Measurements from ENCODE around the gene ZNF10. TPM values are rescaled to one million over a fixed set of nuclear protein-coding genes. Genes with fewer than 3 reads are reported as not detected.

Gene ZNF10
- polyA plus RNA-seq, 1 of the 3 experiments (the other 2 are of a cell fraction) = 4.5 TPM

DNA sequence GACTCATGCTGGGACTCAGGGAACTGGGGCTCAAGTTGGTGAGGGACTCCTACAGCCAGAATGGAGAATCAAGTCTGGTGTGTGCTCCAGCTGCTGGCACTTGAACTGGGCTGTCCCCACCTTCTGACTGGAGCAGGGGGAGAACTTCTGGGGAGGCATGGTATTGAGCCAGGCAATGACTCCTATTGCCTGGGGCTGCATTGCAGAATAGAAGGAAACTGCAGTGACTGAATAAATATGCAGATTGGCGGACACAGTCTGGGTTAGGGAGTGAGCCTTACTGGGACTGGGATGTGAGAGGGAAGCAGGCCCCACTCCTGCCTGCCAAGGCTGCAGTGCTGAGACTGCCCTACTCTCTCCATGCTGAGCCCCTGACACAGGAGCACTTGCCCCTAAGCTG is 42.1 kb downstream of the ZNF10 start:
- no peak overlapping the region for H3K4me2 ChIP-seq
- H4K20me1 ChIP-seq (ENCODE audit: insufficient read depth) = no peaks in the 10 kb centered on the region
- H3K9me3 ChIP-seq = peaks cover 10% of the 10 kb centered on the region
- H3K4me3 ChIP-seq (ENCODE audit: low read depth in 2 of 2, low read length in 1 of 2) = no peak overlapping the region
- TF ChIP-seq, protein P1, sequence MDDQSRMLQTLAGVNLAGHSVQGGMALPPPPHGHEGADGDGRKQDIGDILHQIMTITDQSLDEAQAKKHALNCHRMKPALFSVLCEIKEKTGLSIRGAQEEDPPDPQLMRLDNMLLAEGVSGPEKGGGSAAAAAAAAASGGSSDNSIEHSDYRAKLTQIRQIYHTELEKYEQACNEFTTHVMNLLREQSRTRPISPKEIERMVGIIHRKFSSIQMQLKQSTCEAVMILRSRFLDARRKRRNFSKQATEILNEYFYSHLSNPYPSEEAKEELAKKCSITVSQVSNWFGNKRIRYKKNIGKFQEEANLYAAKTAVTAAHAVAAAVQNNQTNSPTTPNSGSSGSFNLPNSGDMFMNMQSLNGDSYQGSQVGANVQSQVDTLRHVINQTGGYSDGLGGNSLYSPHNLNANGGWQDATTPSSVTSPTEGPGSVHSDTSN (IDR thresholded peaks at IDR 0.05) = no peak
- TF ChIP-seq, protein P2, sequence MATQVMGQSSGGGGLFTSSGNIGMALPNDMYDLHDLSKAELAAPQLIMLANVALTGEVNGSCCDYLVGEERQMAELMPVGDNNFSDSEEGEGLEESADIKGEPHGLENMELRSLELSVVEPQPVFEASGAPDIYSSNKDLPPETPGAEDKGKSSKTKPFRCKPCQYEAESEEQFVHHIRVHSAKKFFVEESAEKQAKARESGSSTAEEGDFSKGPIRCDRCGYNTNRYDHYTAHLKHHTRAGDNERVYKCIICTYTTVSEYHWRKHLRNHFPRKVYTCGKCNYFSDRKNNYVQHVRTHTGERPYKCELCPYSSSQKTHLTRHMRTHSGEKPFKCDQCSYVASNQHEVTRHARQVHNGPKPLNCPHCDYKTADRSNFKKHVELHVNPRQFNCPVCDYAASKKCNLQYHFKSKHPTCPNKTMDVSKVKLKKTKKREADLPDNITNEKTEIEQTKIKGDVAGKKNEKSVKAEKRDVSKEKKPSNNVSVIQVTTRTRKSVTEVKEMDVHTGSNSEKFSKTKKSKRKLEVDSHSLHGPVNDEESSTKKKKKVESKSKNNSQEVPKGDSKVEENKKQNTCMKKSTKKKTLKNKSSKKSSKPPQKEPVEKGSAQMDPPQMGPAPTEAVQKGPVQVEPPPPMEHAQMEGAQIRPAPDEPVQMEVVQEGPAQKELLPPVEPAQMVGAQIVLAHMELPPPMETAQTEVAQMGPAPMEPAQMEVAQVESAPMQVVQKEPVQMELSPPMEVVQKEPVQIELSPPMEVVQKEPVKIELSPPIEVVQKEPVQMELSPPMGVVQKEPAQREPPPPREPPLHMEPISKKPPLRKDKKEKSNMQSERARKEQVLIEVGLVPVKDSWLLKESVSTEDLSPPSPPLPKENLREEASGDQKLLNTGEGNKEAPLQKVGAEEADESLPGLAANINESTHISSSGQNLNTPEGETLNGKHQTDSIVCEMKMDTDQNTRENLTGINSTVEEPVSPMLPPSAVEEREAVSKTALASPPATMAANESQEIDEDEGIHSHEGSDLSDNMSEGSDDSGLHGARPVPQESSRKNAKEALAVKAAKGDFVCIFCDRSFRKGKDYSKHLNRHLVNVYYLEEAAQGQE (IDR thresholded peaks at IDR 0.05; ENCODE audit: low read depth, low read length) = no peak
- no peaks in the 10 kb centered on the region for H3K36me3 ChIP-seq (replicated peaks in 1 of 2; ENCODE audit: control insufficient read depth in 1 of 2, insufficient read depth in 2 of 2, low read length in 1 of 2)
- no peaks in the 10 kb centered on the region for H3K27me3 ChIP-seq (ENCODE audit: insufficient read depth)
- CTCF ChIA-PET = interaction anchor here (1.2 kb wide), 1 partner anchor 9 kb away, joined by 3 read pairs; the partner anchor contains the start of gene ZNF268
- H3K27ac ChIP-seq (ENCODE audit: low read depth in 2 of 2, low read length in 1 of 2) = no peak overlapping the region
- no peaks in the 10 kb centered on the region for H3K4me1 ChIP-seq (ENCODE audit: control insufficient read depth in 1 of 2, insufficient read depth in 2 of 2, low read depth in 1 of 2, low read length in 1 of 2)
- POLR2A ChIA-PET = no interaction called here
- no peaks in the 10 kb centered on the region for H3F3A ChIP-seq (replicated peaks; ENCODE audit: insufficient read depth)
- H3K9me2 ChIP-seq = no peaks in the 10 kb centered on the region
- no peaks in the 10 kb centered on the region for H3K79me2 ChIP-seq (ENCODE audit: insufficient read depth)
- no peak overlapping the region for H2AFZ ChIP-seq (ENCODE audit: low read depth)
- WGBS (ENCODE audit: low lambda C conversion rate) = 8% methylated on average over 1 of the region's 1 CpG
- H3K9ac ChIP-seq = no peak overlapping the region
- no peak for DNase-seq

DNA sequence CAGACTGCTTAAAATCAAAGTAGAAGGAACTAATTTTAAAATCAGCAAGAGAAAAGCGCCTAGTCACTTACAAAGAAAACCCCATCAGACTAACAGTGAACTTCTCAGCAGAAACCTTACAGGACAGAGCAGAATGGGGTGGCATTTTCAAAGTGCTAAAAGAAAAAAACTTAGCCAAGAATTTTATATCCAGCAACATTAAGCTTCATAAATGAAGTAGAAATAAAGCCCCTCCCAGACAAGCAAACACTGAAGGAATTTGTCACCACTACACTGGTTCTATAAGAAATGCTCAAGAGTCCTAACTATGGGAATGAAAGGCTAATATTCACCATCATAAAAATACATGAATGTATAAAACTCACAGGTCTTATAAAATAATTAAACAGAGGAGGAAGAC is 44.5 kb downstream of the ZNF10 start:
- WGBS (ENCODE audit: low lambda C conversion rate) = 11% methylated on average over 1 of the region's 1 CpG
- Histone ChIP-seq H3K4me2 (no peak overlapping the region), H3K4me1 (ENCODE audit: control insufficient read depth in 1 of 2, insufficient read depth in 2 of 2, low read depth in 1 of 2, low read length in 1 of 2) (no peaks in the 10 kb centered on the region), H3K27me3 (ENCODE audit: insufficient read depth) (no peaks in the 10 kb centered on the region), H4K20me1 (ENCODE audit: insufficient read depth) (no peaks in the 10 kb centered on the region), H2AFZ (ENCODE audit: low read depth) (no peak overlapping the region), H3F3A (replicated peaks; ENCODE audit: insufficient read depth) (no peaks in the 10 kb centered on the region), H3K9ac (no peak overlapping the region), H3K9me3 (peaks cover 11% of the 10 kb centered on the region), H3K79me2 (ENCODE audit: insufficient read depth) (no peaks in the 10 kb centered on the region), H3K4me3 (ENCODE audit: low read depth in 2 of 2, low read length in 1 of 2) (no peak overlapping the region), H3K36me3 (replicated peaks in 1 of 2; ENCODE audit: control insufficient read depth in 1 of 2, insufficient read depth in 2 of 2, low read length in 1 of 2) (no peaks in the 10 kb centered on the region), H3K9me2 (no peaks in the 10 kb centered on the region), H3K27ac (ENCODE audit: low read depth in 2 of 2, low read length in 1 of 2) (no peak overlapping the region)
- ChIA-PET CTCF (no interaction called here), POLR2A (no interaction called here)
- TF ChIP-seq YY1 (IDR thresholded peaks at IDR 0.05; ENCODE audit: low read depth) (no peak), POLR2AphosphoS5 (IDR thresholded peaks at IDR 0.05; ENCODE audit: low read depth, low read length) (no peak), RCOR1 (IDR thresholded peaks at IDR 0.05; ENCODE audit: low read length) (no peak), JUND (IDR thresholded peaks at IDR 0.05) (no peak), CHD2 (IDR thresholded peaks at IDR 0.05; ENCODE audit: low read length, partially characterized antibody) (no peak), TEAD4 (IDR thresholded peaks at IDR 0.05; ENCODE audit: borderline replicate concordance, insufficient read depth) (no peak), SMC3 (IDR thresholded peaks at IDR 0.05; ENCODE audit: low read depth, low read length) (no peak), TAF1 (IDR thresholded peaks at IDR 0.05; ENCODE audit: borderline replicate concordance, low read depth, low read length) (no peak), RXRA (IDR thresholded peaks at IDR 0.05; ENCODE audit: borderline replicate concordance, low read depth) (no peak), NFIC (IDR thresholded peaks at IDR 0.05; ENCODE audit: borderline replicate concordance) (no peak), RFX5 (IDR thresholded peaks at IDR 0.05; ENCODE audit: low read length) (no peak), GATA2 (CRISPR knock-in tag; IDR thresholded peaks at IDR 0.05) (no peak), MEF2A (IDR thresholded peaks at IDR 0.05; ENCODE audit: borderline replicate concordance, low read depth) (no peak)
- TF ChIP-seq, protein P3, sequence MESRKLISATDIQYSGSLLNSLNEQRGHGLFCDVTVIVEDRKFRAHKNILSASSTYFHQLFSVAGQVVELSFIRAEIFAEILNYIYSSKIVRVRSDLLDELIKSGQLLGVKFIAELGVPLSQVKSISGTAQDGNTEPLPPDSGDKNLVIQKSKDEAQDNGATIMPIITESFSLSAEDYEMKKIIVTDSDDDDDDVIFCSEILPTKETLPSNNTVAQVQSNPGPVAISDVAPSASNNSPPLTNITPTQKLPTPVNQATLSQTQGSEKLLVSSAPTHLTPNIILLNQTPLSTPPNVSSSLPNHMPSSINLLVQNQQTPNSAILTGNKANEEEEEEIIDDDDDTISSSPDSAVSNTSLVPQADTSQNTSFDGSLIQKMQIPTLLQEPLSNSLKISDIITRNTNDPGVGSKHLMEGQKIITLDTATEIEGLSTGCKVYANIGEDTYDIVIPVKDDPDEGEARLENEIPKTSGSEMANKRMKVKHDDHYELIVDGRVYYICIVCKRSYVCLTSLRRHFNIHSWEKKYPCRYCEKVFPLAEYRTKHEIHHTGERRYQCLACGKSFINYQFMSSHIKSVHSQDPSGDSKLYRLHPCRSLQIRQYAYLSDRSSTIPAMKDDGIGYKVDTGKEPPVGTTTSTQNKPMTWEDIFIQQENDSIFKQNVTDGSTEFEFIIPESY (IDR thresholded peaks at IDR 0.05; ENCODE audit: borderline replicate concordance, low read depth) = no peak
- TF ChIP-seq, protein P1 (IDR thresholded peaks at IDR 0.05) = no peak
- TF ChIP-seq, protein P4, sequence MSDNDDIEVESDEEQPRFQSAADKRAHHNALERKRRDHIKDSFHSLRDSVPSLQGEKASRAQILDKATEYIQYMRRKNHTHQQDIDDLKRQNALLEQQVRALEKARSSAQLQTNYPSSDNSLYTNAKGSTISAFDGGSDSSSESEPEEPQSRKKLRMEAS (IDR thresholded peaks at IDR 0.05; ENCODE audit: low read depth) = no peak
- DNase-seq = no peak

Measured in SK-N-SH (cell line).